Osteoblast (primary cell): ENCODE results near the gene SPIRE1. TPM values are rescaled to one million over a fixed set of nuclear protein-coding genes. Genes with fewer than 3 reads are reported as not detected.
A peak's percentile ranks its signal among the peaks of the same experiment; 100 is the strongest.

Experiments
- DNase-seq: peaks from one replicate; pipeline ENCODE4 v3.0.0; 2011; ENCODE audit warnings: low spot score, mixed read lengths; ENCODE audit not compliant: insufficient read length; ENCODE audit errors: missing footprints
- H2AFZ ChIP-seq: 2 replicates; pipeline ENCODE4 v1.6.0; 2011; ENCODE audit warnings: mild to moderate bottlenecking, low read length
- H3K27ac ChIP-seq: 2 replicates; pipeline ENCODE4 v1.5.1; 2011; ENCODE audit warnings: mild to moderate bottlenecking, low read depth, low read length, moderate library complexity
- H3K27me3 ChIP-seq: 2 replicates; pipeline ENCODE4 v1.6.0; 2012; ENCODE audit warnings: mild to moderate bottlenecking, control low read depth, inconsistent platforms, low read length, moderate library complexity; ENCODE audit not compliant: insufficient read depth
- H3K36me3 ChIP-seq: 2 replicates; pipeline ENCODE4 v1.5.1; 2011; ENCODE audit warnings: mild to moderate bottlenecking, low read length, control low read depth, moderate library complexity; ENCODE audit not compliant: insufficient read depth
- H3K4me1 ChIP-seq: 2 replicates; pipeline ENCODE4 v1.5.1; 2011; ENCODE audit warnings: mild to moderate bottlenecking, low read length, control low read depth, moderate library complexity; ENCODE audit not compliant: insufficient read depth
- H3K4me2 ChIP-seq: 2 replicates; pipeline ENCODE4 v1.6.0; 2011; ENCODE audit warnings: mild to moderate bottlenecking, low read length; ENCODE audit not compliant: insufficient read depth
- H3K4me3 ChIP-seq: fragments of 200-600 bp; sonication (generic); 3 replicates; pipeline ENCODE4 v1.5.1; 2012; ENCODE audit warnings: mild to moderate bottlenecking, low read length, inconsistent platforms; ENCODE audit not compliant: insufficient read depth
- H3K79me2 ChIP-seq: 2 replicates; pipeline ENCODE4 v1.6.0; 2012; ENCODE audit warnings: mild to moderate bottlenecking, low read length, control low read depth, inconsistent platforms; ENCODE audit not compliant: insufficient read depth
- H3K9me3 ChIP-seq: 2 replicates; pipeline ENCODE4 v1.5.1; 2011; ENCODE audit warnings: low read depth, low read length, control low read depth
- H4K20me1 ChIP-seq: 2 replicates; pipeline ENCODE4 v1.6.0; 2012; ENCODE audit warnings: mild to moderate bottlenecking, low read length, control low read depth; ENCODE audit not compliant: insufficient read depth
- CTCF ChIP-seq: IDR thresholded peaks from 2 replicates; pipeline ENCODE4 v1.5.1; 2011; ENCODE audit warnings: mild to moderate bottlenecking, low read depth, low read length, moderate library complexity; ENCODE audit errors: extremely low read depth
- total RNA-seq: library from RNA; depleted of rRNA; stranded (reverse); fragments of >200 nt; gene quantifications from 2 replicates; pipeline ENCODE4 v1.2.3, GENCODE V29; 2012

The SPIRE1 gene
- total RNA-seq, 1 donor, result 64.4 TPM

- Histone ChIP-seq H3K4me1 (peaks cover 22% of the 10 kb centered on the region), H3K27me3 (no peaks in the 10 kb centered on the region), H3K4me3 (no peak overlapping the region), H3K79me2 (peaks cover 70% of the 10 kb centered on the region), H3K36me3 (no peaks in the 10 kb centered on the region), H4K20me1 (peaks cover 16% of the 10 kb centered on the region), H3K4me2 (no peak overlapping the region), H3K27ac (no peak overlapping the region), H2AFZ (no peak overlapping the region), H3K9me3 (no peaks in the 10 kb centered on the region)
- no peak for DNase-seq
- TF ChIP-seq CTCF, result no peak
These were observed 2.9 kb downstream of the SPIRE1 start for GRCh38 chr18:12654971-12655370.

GRCh38 chr18:12652861-12653401 is 5.0 kb downstream of the SPIRE1 start:
- DNase-seq, result peak; percentile 58
- Histone ChIP-seq H3K27ac (peak overlapping the region; percentile 6), H3K4me2 (peak overlapping the region; percentile 35), H3K27me3 (no peaks in the 10 kb centered on the region), H3K79me2 (peaks cover 91% of the 10 kb centered on the region), H2AFZ (no peak overlapping the region), H3K4me3 (no peak overlapping the region), H4K20me1 (peaks cover 22% of the 10 kb centered on the region), H3K9me3 (no peaks in the 10 kb centered on the region), H3K36me3 (peaks cover 4% of the 10 kb centered on the region), H3K4me1 (peaks cover 22% of the 10 kb centered on the region)
- no peak for TF ChIP-seq CTCF

GRCh38 chr18:12651651-12652050 is 6.3 kb downstream of the SPIRE1 start:
- peaks cover 98% of the 10 kb centered on the region for H3K79me2 ChIP-seq
- H3K9me3 ChIP-seq, result no peaks in the 10 kb centered on the region
- no peak for DNase-seq
- H3K27me3 ChIP-seq, result no peaks in the 10 kb centered on the region
- no peak for TF ChIP-seq CTCF
- H2AFZ ChIP-seq, result no peak overlapping the region
- no peak overlapping the region for H3K4me3 ChIP-seq
- peaks cover 22% of the 10 kb centered on the region for H4K20me1 ChIP-seq
- H3K36me3 ChIP-seq, result peaks cover 6% of the 10 kb centered on the region
- peaks cover 22% of the 10 kb centered on the region for H3K4me1 ChIP-seq
- H3K27ac ChIP-seq, result peak overlapping the region; percentile 7
- no peak overlapping the region for H3K4me2 ChIP-seq

- Histone ChIP-seq H4K20me1 (peaks cover 10% of the 10 kb centered on the region), H3K27me3 (no peaks in the 10 kb centered on the region), H3K9me3 (no peaks in the 10 kb centered on the region), H2AFZ (no peak overlapping the region), H3K36me3 (peaks cover 6% of the 10 kb centered on the region), H3K4me1 (peaks cover 30% of the 10 kb centered on the region), H3K27ac (no peak overlapping the region), H3K4me3 (no peak overlapping the region), H3K4me2 (no peak overlapping the region), H3K79me2 (peaks cover 95% of the 10 kb centered on the region)
- DNase-seq, result no peak
- no peak for TF ChIP-seq CTCF
These were observed 10.1 kb downstream of the SPIRE1 start for GRCh38 chr18:12647773-12648172.
